HG02798 (cell line): Measurements from ENCODE around the gene RIC1.
"Not testable (repeated sequence)": the region's sequence is repeated elsewhere in the genome, so short reads cannot be mapped to it uniquely, and the experiment has no call there.

ENCODE experiments used
- ATAC-seq: cut with Tn5 transposase; IDR thresholded peaks from one replicate; pipeline ENCODE4 v1.9.1; 2021; ENCODE audit warnings: mild to moderate bottlenecking; ENCODE audit not compliant: unreplicated experiment, poor library complexity

Gene RIC1

GRCh38 chr9:5628530-5629311 is at the start of gene RIC1:
RIC1 (plus strand) TSS chr9:5629107; CDS start chr9:5629310, 203 bp downstream.
- ATAC-seq: peak; percentile 77

GRCh38 chr9:5579881-5580280 is 49.0 kb upstream of the RIC1 start:
- no peak for ATAC-seq

GRCh38 chr9:5580650-5581049 is 48.3 kb upstream of the RIC1 start:
- no peak for ATAC-seq

GRCh38 chr9:5581706-5582105 is 47.2 kb upstream of the RIC1 start:
- not testable (repeated sequence) for ATAC-seq

GRCh38 chr9:5582835-5583195 is 46.1 kb upstream of the RIC1 start:
- ATAC-seq: peak; percentile 50

- peak; percentile 47 for ATAC-seq
Observed at GRCh38 chr9:5586391-5586802, 42.5 kb upstream of the RIC1 start.

GRCh38 chr9:5587024-5587423 is 41.9 kb upstream of the RIC1 start:
- ATAC-seq: no peak

GRCh38 chr9:5592231-5592630 is 36.7 kb upstream of the RIC1 start:
- no peak for ATAC-seq

GRCh38 chr9:5592904-5593303 is 36.0 kb upstream of the RIC1 start:
- ATAC-seq: no peak

- ATAC-seq: peak; percentile 74
Observed at GRCh38 chr9:5593904-5594303, 35.0 kb upstream of the RIC1 start.

- no peak for ATAC-seq
Observed at GRCh38 chr9:5596173-5596572, 32.7 kb upstream of the RIC1 start.

- no peak for ATAC-seq
Observed at GRCh38 chr9:5608298-5609225, 20.3 kb upstream of the RIC1 start.

- no peak for ATAC-seq
Observed at GRCh38 chr9:5609226-5609596, 19.7 kb upstream of the RIC1 start.

- ATAC-seq: no peak
Observed at GRCh38 chr9:5610491-5610890, 18.4 kb upstream of the RIC1 start.

- no peak for ATAC-seq
Observed at GRCh38 chr9:5611321-5612184, 17.4 kb upstream of the RIC1 start.

GRCh38 chr9:5612185-5612530 is 16.7 kb upstream of the RIC1 start:
- ATAC-seq: no peak

- ATAC-seq: no peak
Observed at GRCh38 chr9:5614192-5614591, 14.7 kb upstream of the RIC1 start.

- no peak for ATAC-seq
Observed at GRCh38 chr9:5614985-5615384, 13.9 kb upstream of the RIC1 start.

- peak; percentile 92 for ATAC-seq
Observed at GRCh38 chr9:5617749-5618148, 11.2 kb upstream of the RIC1 start.

- ATAC-seq: no peak
Observed at GRCh38 chr9:5620494-5620893, 8.4 kb upstream of the RIC1 start.

GRCh38 chr9:5621327-5621726 is 7.6 kb upstream of the RIC1 start:
- no peak for ATAC-seq
